GM21528 (cell line): ENCODE results near the gene SPC25.
"Not testable (repeated sequence)": the region's sequence is repeated elsewhere in the genome, so short reads cannot be mapped to it uniquely, and the experiment has no call there.

Experiments used
- ATAC-seq: cut with Tn5 transposase; IDR thresholded peaks from one replicate; pipeline ENCODE4 v1.9.1; 2021; ENCODE audit warnings: mild to moderate bottlenecking, moderate library complexity; ENCODE audit not compliant: unreplicated experiment, low FRiP score

SPC25 gene

GRCh38 chr2:168890006-168890782 is at the start of gene SPC25:
SPC25 (minus strand) TSS chr2:168890430; CDS start chr2:168889519, 911 bp downstream.
- ATAC-seq = peak; percentile 99

- peak; percentile 55 for ATAC-seq
Observed at GRCh38 chr2:168939918-168940317, 49.7 kb upstream of the SPC25 start.

GRCh38 chr2:168939061-168939460 is 48.8 kb upstream of the SPC25 start:
- no peak for ATAC-seq

GRCh38 chr2:168935810-168936581 is 45.8 kb upstream of the SPC25 start:
- ATAC-seq = no peak

- no peak for ATAC-seq
Observed at GRCh38 chr2:168934826-168935225, 44.6 kb upstream of the SPC25 start.

GRCh38 chr2:168932174-168932573 is 41.9 kb upstream of the SPC25 start:
- ATAC-seq = not testable (repeated sequence)

GRCh38 chr2:168930242-168930641 is 40.0 kb upstream of the SPC25 start:
- ATAC-seq = no peak

- no peak for ATAC-seq
Observed at GRCh38 chr2:168929031-168929430, 38.8 kb upstream of the SPC25 start.

GRCh38 chr2:168928113-168928831 is 38.0 kb upstream of the SPC25 start:
- no peak for ATAC-seq

- ATAC-seq = no peak
Observed at GRCh38 chr2:168926621-168927386, 36.6 kb upstream of the SPC25 start.

- no peak for ATAC-seq
Observed at GRCh38 chr2:168920504-168921157, 30.4 kb upstream of the SPC25 start.

- no peak for ATAC-seq
Observed at GRCh38 chr2:168916331-168916675, 26.1 kb upstream of the SPC25 start.

- ATAC-seq = no peak
Observed at GRCh38 chr2:168915441-168916330, 25.5 kb upstream of the SPC25 start.

- ATAC-seq = no peak
Observed at GRCh38 chr2:168913495-168913894, 23.3 kb upstream of the SPC25 start.

GRCh38 chr2:168912901-168913369 is 22.7 kb upstream of the SPC25 start:
- ATAC-seq = no peak

- no peak for ATAC-seq
Observed at GRCh38 chr2:168912466-168912865, 22.2 kb upstream of the SPC25 start.

GRCh38 chr2:168910330-168910729 is 20.1 kb upstream of the SPC25 start:
- ATAC-seq = no peak

- no peak for ATAC-seq
Observed at GRCh38 chr2:168907940-168908662, 17.9 kb upstream of the SPC25 start.
